Lung (tissue), 12 donors: ENCODE measurements around the gene PRKAR1A. TPM values are rescaled to one million over a fixed set of nuclear protein-coding genes. Genes with fewer than 3 reads are reported as not detected.

ENCODE experiments used
- ATAC-seq: fragments of 200-7000 bp; cut with Tn5 transposase; one replicate; pipeline ENCODE4 v1.9.1; 2020; ENCODE audit warnings: moderate number of reproducible peaks; ENCODE audit not compliant: insufficient read depth, low FRiP score
- DNase-seq, 3 donors: peaks; one replicate each; pipeline ENCODE4 v3.0.0-alpha.2; 2013 to 2017
- H3K27ac ChIP-seq, 2 donors: one replicate each; pipeline ENCODE4 v1.5.1; 2013; ENCODE audit warnings: mild to moderate bottlenecking in 2 of 2, moderate library complexity in 2 of 2, control low read depth in 1 of 2, inconsistent platforms in 1 of 2, low read depth in 1 of 2, low read length in 1 of 2
- H3K27me3 ChIP-seq, 3 donors: one replicate each; pipeline ENCODE4 v1.5.1; 2013; ENCODE audit warnings: low read length in 2 of 3; ENCODE audit not compliant: control insufficient read depth in 3 of 3, insufficient read depth in 3 of 3
- H3K36me3 ChIP-seq, 4 donors: one replicate each; pipeline ENCODE4 v1.5.1; 2013; ENCODE audit warnings: low read length in 4 of 4, mild to moderate bottlenecking in 1 of 4, moderate library complexity in 1 of 4; ENCODE audit not compliant: control insufficient read depth in 4 of 4, insufficient read depth in 4 of 4
- H3K4me1 ChIP-seq, 5 donors: one replicate each; pipeline ENCODE4 v1.5.1; 2013; ENCODE audit warnings: low read length in 5 of 5, mild to moderate bottlenecking in 2 of 5, moderate library complexity in 1 of 5; ENCODE audit not compliant: control insufficient read depth in 5 of 5, insufficient read depth in 5 of 5
- H3K4me3 ChIP-seq: one replicate; pipeline ENCODE4 v1.5.1; 2013; ENCODE audit warnings: mild to moderate bottlenecking, control low read depth, moderate library complexity
- H3K9ac ChIP-seq, 2 donors: one replicate each; pipeline ENCODE4 v1.5.1; 2013; ENCODE audit warnings: low read length in 2 of 2, control low read depth in 1 of 2; ENCODE audit not compliant: insufficient read depth in 1 of 2
- H3K9me3 ChIP-seq, 4 donors: one replicate each; pipeline ENCODE4 v1.5.1; 2013; ENCODE audit warnings: low read length in 3 of 4, mild to moderate bottlenecking in 1 of 4, moderate library complexity in 1 of 4; ENCODE audit not compliant: control insufficient read depth in 4 of 4, insufficient read depth in 3 of 4
- WGBS, 2 donors: extraction: QIAGEN DNeasy Blood & Tissue Kit; methylation state at CpG; one replicate each; pipeline ENCODE4 v1.1.7; 2013; 5-methylcytosine and 5-hydroxymethylcytosine counted together
- polyA plus RNA-seq, 2 donors: library from polyadenylated mRNA; stranded (reverse); fragments of 200-250 nt; gene quantifications; one replicate each; pipeline ENCODE4 v1.2.1, GENCODE V29; 2013
- total RNA-seq, 2 donors: library from RNA; depleted of rRNA in 1 of 2; stranded (reverse); fragments of >200 nt in 1 of 2; gene quantifications; one replicate each; pipeline ENCODE4 v1.2.1, GENCODE V29; 2014 to 2021
- TF ChIP-seq, protein P1 (sequence below): IDR thresholded peaks from 2 replicates; pipeline ENCODE4 v1.5.1; 2012; ENCODE audit warnings: mild to moderate bottlenecking; ENCODE audit errors: control extremely low read depth, extremely low read depth
- donor health status: control.
- donor health status: control.
- donor health status: Bipolar disorder and iron deficiency.
- donor health status: healthy.
- donor health status: DM: yes; HTN: yes; CAD: no.

Gene PRKAR1A
- total and polyA plus RNA-seq, 4 donors, result 74.0 to 422 (median 265) TPM

DNA sequence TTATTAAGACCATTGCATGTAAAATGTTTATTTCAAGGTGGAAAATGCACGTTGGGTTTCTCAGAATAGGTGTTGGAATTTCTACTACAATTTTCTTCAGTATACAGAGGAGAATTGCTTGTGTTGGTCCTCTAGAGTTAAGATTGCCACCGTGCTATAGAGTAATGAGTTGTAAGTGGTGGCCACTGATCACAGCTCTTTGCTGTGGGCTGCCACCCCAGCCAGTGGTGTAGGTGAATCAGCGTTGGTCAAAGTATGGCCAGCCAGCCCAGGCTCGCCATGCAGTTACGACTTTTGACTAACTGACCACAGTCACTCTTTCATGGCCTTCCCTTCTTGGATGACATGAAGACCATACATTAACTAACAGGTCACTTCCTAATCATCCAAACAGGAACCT, 12.6 kb upstream of the PRKAR1A start:
- H3K4me3 ChIP-seq, result no peak overlapping the region
- ATAC-seq, result no peak
- TF ChIP-seq, protein P1, sequence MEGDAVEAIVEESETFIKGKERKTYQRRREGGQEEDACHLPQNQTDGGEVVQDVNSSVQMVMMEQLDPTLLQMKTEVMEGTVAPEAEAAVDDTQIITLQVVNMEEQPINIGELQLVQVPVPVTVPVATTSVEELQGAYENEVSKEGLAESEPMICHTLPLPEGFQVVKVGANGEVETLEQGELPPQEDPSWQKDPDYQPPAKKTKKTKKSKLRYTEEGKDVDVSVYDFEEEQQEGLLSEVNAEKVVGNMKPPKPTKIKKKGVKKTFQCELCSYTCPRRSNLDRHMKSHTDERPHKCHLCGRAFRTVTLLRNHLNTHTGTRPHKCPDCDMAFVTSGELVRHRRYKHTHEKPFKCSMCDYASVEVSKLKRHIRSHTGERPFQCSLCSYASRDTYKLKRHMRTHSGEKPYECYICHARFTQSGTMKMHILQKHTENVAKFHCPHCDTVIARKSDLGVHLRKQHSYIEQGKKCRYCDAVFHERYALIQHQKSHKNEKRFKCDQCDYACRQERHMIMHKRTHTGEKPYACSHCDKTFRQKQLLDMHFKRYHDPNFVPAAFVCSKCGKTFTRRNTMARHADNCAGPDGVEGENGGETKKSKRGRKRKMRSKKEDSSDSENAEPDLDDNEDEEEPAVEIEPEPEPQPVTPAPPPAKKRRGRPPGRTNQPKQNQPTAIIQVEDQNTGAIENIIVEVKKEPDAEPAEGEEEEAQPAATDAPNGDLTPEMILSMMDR, result no peak
- no peak overlapping the region for H3K27ac ChIP-seq
- DNase-seq, result no peak
- no peak overlapping the region for H3K9ac ChIP-seq
- peaks cover 0 to 5% (median 0%) of the 10 kb centered on the region in 5 donors for H3K4me1 ChIP-seq
- H3K36me3 ChIP-seq, result no peaks in the 10 kb centered on the region
- no peaks in the 10 kb centered on the region for H3K9me3 ChIP-seq
- 93% methylated on average over 5 of the region's 5 CpGs for WGBS, 2 donors
- H3K27me3 ChIP-seq, result no peaks in the 10 kb centered on the region

DNA sequence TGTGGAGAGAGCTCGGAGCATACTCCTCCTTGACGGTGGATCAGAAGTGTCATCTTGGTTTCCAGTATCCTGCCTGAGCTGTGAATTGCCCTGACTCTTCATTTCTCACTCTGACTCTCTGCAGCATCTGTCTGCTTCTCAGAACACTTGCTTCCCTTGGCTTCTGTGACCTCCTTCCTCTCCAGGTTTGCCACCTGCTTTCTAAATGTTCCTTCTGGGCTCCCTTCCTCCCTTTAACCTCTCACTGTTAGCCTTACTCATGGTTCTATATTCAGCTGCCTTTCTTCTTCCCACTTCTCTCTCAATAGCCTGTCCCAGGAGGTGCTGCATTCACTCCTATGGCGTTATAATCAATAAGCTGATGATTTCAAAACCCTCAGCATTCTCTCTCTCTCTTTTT, 11.2 kb upstream of the PRKAR1A start:
- ATAC-seq (no peak), DNase-seq (no peak)
- no peak overlapping the region for H3K9ac ChIP-seq
- no peak overlapping the region for H3K4me3 ChIP-seq
- no peaks in the 10 kb centered on the region for H3K36me3 ChIP-seq
- H3K27ac ChIP-seq, result no peak overlapping the region
- TF ChIP-seq, protein P1, result no peak
- H3K4me1 ChIP-seq, result peaks cover 0 to 5% (median 0%) of the 10 kb centered on the region in 5 donors
- WGBS, 2 donors, result 71 to 76% methylated on average over 3 of the region's 3 CpGs
- H3K27me3 ChIP-seq, result no peaks in the 10 kb centered on the region
- no peaks in the 10 kb centered on the region for H3K9me3 ChIP-seq

DNA sequence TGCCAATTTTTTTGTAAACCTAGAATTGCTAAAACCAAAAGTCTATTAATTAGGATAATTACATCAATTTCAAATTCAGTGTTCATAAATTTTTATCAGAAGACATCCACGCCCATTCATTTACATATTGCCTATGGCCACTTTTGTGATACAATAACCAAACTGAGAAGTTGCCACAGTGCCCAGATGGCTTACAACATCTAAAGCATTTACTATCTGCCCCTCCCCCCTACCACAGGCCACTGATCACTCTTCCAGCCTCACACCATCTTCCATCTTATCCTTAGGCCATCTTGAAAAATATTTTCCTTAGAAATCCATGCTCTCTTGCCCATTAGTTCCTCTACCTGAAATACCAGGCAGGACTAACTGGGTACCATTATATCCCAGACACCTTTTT, 6.3 kb upstream of the PRKAR1A start:
- WGBS, 2 donors, result 70 to 84% methylated on average over 1 of the region's 1 CpG
- ATAC-seq, result no peak
- Histone ChIP-seq H3K4me1 (peaks cover 0 to 17% (median 6%) of the 10 kb centered on the region in 5 donors), H3K9me3 (no peaks in the 10 kb centered on the region), H3K36me3 (no peaks in the 10 kb centered on the region), H3K27me3 (no peaks in the 10 kb centered on the region), H3K9ac (no peak overlapping the region), H3K27ac (no peak overlapping the region), H3K4me3 (no peak overlapping the region)
- no peak for DNase-seq
- TF ChIP-seq, protein P1, result no peak

DNA sequence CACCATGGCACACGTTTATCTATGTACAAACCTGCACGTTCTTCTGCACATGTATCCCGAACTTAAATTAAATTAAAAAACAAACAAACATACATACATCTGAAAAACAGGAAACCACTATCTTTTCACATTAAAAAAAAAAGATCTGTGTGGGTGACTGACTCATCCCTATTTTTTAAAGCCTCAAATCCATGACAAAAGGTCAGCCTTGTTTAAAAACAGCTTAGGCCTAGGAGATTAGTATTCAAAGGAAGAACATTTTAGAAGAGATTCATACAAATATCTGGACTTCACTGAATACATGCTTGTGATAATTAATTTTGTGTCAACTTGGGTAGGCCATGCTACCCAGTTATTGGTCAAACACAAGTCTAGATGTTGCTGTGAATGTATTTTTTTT, 4.7 kb upstream of the PRKAR1A start:
- 81 to 86% methylated on average over 3 of the region's 3 CpGs for WGBS, 2 donors

More for the DNA sequence above, 4.7 kb upstream of the PRKAR1A start:
- H3K36me3 ChIP-seq, result peaks cover 0 to under 1% (median 0%) of the 10 kb centered on the region in 4 donors
- no peak overlapping the region for H3K9ac ChIP-seq
- H3K9me3 ChIP-seq, result no peaks in the 10 kb centered on the region
- ATAC-seq (no peak), DNase-seq (no peak)
- no peak overlapping the region for H3K27ac ChIP-seq
- H3K27me3 ChIP-seq, result no peaks in the 10 kb centered on the region
- no peak overlapping the region for H3K4me3 ChIP-seq
- H3K4me1 ChIP-seq, result peaks cover 0 to 22% (median 6%) of the 10 kb centered on the region in 5 donors
- TF ChIP-seq, protein P1, result no peak
